Measurements from ENCODE around the gene RPL23.

DNA sequence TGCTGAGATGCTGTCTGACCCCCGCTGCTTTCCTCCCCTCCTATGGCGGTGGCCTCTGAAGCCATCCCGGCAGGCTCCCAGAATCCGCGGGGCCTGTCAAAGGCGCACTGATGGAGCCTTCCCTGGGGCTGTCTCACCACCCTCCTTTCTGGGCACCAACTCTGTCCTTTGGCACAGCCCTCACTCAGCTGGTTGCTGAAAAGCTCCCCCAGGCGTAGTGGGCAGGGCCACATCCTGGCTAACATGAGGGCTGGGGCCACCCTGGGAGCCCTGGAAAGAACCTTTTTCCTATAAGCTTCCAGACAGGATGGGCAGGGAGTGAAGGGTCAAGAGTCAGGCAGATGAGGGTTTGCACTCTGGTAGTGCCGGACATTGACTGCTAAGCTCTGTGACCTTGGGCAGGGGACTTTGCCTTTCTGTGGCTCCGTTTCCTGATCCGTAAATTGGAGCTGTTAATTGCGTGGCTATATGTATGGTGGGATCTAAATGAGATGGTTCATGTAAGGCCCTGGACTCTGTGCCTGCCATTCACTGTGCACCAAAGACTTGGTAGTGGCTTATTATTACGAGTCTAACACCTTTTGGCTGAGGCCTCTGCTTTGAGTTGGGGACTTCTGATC, 44.3 kb upstream of the RPL23 start:
- TF ChIP-seq, protein P1, sequence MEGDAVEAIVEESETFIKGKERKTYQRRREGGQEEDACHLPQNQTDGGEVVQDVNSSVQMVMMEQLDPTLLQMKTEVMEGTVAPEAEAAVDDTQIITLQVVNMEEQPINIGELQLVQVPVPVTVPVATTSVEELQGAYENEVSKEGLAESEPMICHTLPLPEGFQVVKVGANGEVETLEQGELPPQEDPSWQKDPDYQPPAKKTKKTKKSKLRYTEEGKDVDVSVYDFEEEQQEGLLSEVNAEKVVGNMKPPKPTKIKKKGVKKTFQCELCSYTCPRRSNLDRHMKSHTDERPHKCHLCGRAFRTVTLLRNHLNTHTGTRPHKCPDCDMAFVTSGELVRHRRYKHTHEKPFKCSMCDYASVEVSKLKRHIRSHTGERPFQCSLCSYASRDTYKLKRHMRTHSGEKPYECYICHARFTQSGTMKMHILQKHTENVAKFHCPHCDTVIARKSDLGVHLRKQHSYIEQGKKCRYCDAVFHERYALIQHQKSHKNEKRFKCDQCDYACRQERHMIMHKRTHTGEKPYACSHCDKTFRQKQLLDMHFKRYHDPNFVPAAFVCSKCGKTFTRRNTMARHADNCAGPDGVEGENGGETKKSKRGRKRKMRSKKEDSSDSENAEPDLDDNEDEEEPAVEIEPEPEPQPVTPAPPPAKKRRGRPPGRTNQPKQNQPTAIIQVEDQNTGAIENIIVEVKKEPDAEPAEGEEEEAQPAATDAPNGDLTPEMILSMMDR (IDR thresholded peaks at IDR 0.05), result no peak
- TF ChIP-seq POLR2AphosphoS5 (IDR thresholded peaks at IDR 0.05), result no peak
